ENCODE measurements around the gene GRK4.

Gene GRK4

GRCh38 chr4:3043282-3044020, 80.1 kb downstream of the GRK4 start:
- ChIA-PET CTCF (interaction anchor here (0.6 kb wide), 1 partner anchor 65 kb away, joined by 3 read pairs; no protein-coding TSS in a partner anchor), POLR2A (no interaction called here)
- TF ChIP-seq ZNF366 (tag by site-specific recombination; conservative IDR thresholded peaks at IDR 0.05) (no peak), ZNF280D (tag by site-specific recombination; IDR thresholded peaks at IDR 0.05) (no peak), ZBTB6 (tag by site-specific recombination; IDR thresholded peaks at IDR 0.05) (no peak)
- no peaks in the 10 kb centered on the region for H3K4me1 ChIP-seq (ENCODE audit: control insufficient read depth, insufficient read depth, low read length)
- H3K4me3 ChIP-seq (ENCODE audit: low read depth, low read length): no peak overlapping the region
- no peaks in the 10 kb centered on the region for H3K9me3 ChIP-seq (ENCODE audit: control insufficient read depth, insufficient read depth, low read depth, low read length)
- no peak overlapping the region for H3K27ac ChIP-seq (ENCODE audit: extremely low read depth, low read depth, low read length)
- no peaks in the 10 kb centered on the region for H3K36me3 ChIP-seq (ENCODE audit: control insufficient read depth in 2 of 2, insufficient read depth in 1 of 2, low read length in 2 of 2)

GRCh38 chr4:3044870-3045819, 81.8 kb downstream of the GRK4 start:
- no peak for TF ChIP-seq INSM2 (tag by site-specific recombination; IDR thresholded peaks at IDR 0.05)
- no peak for TF ChIP-seq ZNF776 (tag by site-specific recombination; IDR thresholded peaks at IDR 0.05; ENCODE audit: borderline replicate concordance)
- no peak for TF ChIP-seq ZBTB26 (tag by site-specific recombination; optimal IDR thresholded peaks at IDR 0.05)
- no peak for TF ChIP-seq ZSCAN30 (tag by site-specific recombination; IDR thresholded peaks at IDR 0.05)
- no peak for TF ChIP-seq ZNF19 (tag by site-specific recombination; IDR thresholded peaks at IDR 0.05; ENCODE audit: low read depth)
- TF ChIP-seq TRIM28 (IDR thresholded peaks at IDR 0.05; ENCODE audit: borderline replicate concordance, low read length): no peak
- no peak for TF ChIP-seq ZNF513 (tag by site-specific recombination; IDR thresholded peaks at IDR 0.05)
- no peak for TF ChIP-seq ZNF704 (tag by site-specific recombination; IDR thresholded peaks at IDR 0.05)
- TF ChIP-seq ZNF701 (tag by site-specific recombination; IDR thresholded peaks at IDR 0.05): no peak
- TF ChIP-seq SETDB1 (IDR thresholded peaks at IDR 0.05; ENCODE audit: insufficient read length, low read length): no peak
- no peak for TF ChIP-seq TCF7L2 (IDR thresholded peaks at IDR 0.05; ENCODE audit: borderline replicate concordance, low read depth, low read length)
- TF ChIP-seq GFI1B (tag by site-specific recombination; IDR thresholded peaks at IDR 0.05): no peak
- no peak for TF ChIP-seq EGR2 (tag by site-specific recombination; IDR thresholded peaks at IDR 0.05; ENCODE audit: low read depth)
- TF ChIP-seq HOXC10 (CRISPR knock-in tag; IDR thresholded peaks at IDR 0.05): no peak
- no peak for TF ChIP-seq ZFHX2 (tag by site-specific recombination; conservative IDR thresholded peaks at IDR 0.05)
- no peak for TF ChIP-seq ZNF610 (tag by site-specific recombination; IDR thresholded peaks at IDR 0.05; ENCODE audit: borderline replicate concordance)
- TF ChIP-seq GLIS1 (tag by site-specific recombination; IDR thresholded peaks at IDR 0.05): no peak
- no peak for TF ChIP-seq ZNF629 (tag by site-specific recombination; IDR thresholded peaks at IDR 0.05)
- TF ChIP-seq GLI4 (tag by site-specific recombination; IDR thresholded peaks at IDR 0.05): no peak
- Histone ChIP-seq H3K9me3 (ENCODE audit: control insufficient read depth, insufficient read depth, low read depth, low read length) (no peaks in the 10 kb centered on the region), H3K4me1 (ENCODE audit: control insufficient read depth, insufficient read depth, low read length) (no peaks in the 10 kb centered on the region), H3K27ac (ENCODE audit: extremely low read depth, low read depth, low read length) (no peak overlapping the region), H3K4me3 (ENCODE audit: low read depth, low read length) (no peak overlapping the region), H3K36me3 (ENCODE audit: control insufficient read depth in 2 of 2, insufficient read depth in 1 of 2, low read length in 2 of 2) (no peaks in the 10 kb centered on the region)
- ChIA-PET CTCF (interaction anchor here (1.1 kb wide), 2 partner anchors 10 to 67 kb away, joined by 3 to 6 read pairs; no protein-coding TSS in a partner anchor), POLR2A (no interaction called here)

Measured in HEK293 (cell line).